ENCODE results near the gene TCF7L2.
A peak's percentile ranks its signal among the peaks of the same experiment; 100 is the strongest.

TCF7L2 gene

DNA sequence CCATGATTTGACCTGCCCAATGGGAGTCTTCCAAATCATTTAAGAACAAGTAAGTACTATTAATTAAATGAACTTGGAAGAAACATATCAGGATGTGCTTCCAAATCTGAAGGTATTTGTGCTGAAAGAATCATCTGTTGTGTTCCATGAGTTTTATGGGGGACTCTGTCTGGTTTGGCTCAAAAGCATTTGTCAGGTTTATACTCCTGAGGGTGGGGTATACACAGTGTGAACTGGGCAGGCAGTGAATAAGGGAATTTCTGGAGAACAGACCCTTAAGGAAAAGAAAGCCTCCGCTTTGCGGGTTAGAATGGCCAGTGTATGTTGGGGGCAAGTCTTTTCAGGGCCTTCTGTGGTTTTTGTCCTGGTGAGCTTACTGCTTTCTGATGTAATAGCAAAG, 29.9 kb downstream of the TCF7L2 start:
- Histone ChIP-seq H4K12ac (ENCODE audit: low read depth, low read length) (no peak overlapping the region), H4K8ac (ENCODE audit: low read depth, low read length) (no peak overlapping the region), H3K4me1 (ENCODE audit: control insufficient read depth in 1 of 2, insufficient read depth in 2 of 2, low read length in 2 of 2) (peaks cover 4 to 18% of the 10 kb centered on the region in 2 experiments), H2BK12ac (ENCODE audit: low read length) (no peak overlapping the region), H3K79me1 (ENCODE audit: low read length) (peaks cover 1% of the 10 kb centered on the region), H3K4me3 (ENCODE audit: low read depth, low read length) (no peak overlapping the region), H3K18ac (ENCODE audit: low read length) (no peak overlapping the region), H2BK5ac (ENCODE audit: low read depth, low read length, poor library complexity) (no peak overlapping the region), H2AK5ac (ENCODE audit: low read length) (no peak overlapping the region), H3K4me2 (ENCODE audit: low read length) (no peak overlapping the region), H2AFZ (ENCODE audit: insufficient read depth, low read length, poor library complexity) (no peak overlapping the region), H3K4ac (ENCODE audit: low read depth, low read length) (no peak overlapping the region), H4K91ac (ENCODE audit: low read depth, low read length) (no peak overlapping the region), H3K23ac (ENCODE audit: low read length) (no peak overlapping the region), H3K14ac (ENCODE audit: low read length) (no peak overlapping the region), H3K27me3 (ENCODE audit: insufficient read depth, low read length) (no peaks in the 10 kb centered on the region), H2BK120ac (ENCODE audit: insufficient read depth, low read length, poor library complexity) (no peak overlapping the region), H3K79me2 (ENCODE audit: control insufficient read depth, insufficient read depth, low read length, poor library complexity) (peaks cover 11% of the 10 kb centered on the region), H3K9ac (ENCODE audit: low read length) (no peak overlapping the region), H3K9me3 (ENCODE audit: insufficient read depth, low read depth, low read length) (no peaks in the 10 kb centered on the region), H3K36me3 (ENCODE audit: control insufficient read depth in 1 of 2, insufficient read depth in 2 of 2, low read length in 2 of 2) (peaks cover 0 to 2% of the 10 kb centered on the region in 2 experiments), H3K27ac (ENCODE audit: low read depth, low read length) (no peak overlapping the region)
- no peak for DNase-seq
- no CpG with 5 or more reads among the region's 2 CpGs for WGBS (ENCODE audit: extremely low coverage, insufficient coverage, insufficient read length)

DNA sequence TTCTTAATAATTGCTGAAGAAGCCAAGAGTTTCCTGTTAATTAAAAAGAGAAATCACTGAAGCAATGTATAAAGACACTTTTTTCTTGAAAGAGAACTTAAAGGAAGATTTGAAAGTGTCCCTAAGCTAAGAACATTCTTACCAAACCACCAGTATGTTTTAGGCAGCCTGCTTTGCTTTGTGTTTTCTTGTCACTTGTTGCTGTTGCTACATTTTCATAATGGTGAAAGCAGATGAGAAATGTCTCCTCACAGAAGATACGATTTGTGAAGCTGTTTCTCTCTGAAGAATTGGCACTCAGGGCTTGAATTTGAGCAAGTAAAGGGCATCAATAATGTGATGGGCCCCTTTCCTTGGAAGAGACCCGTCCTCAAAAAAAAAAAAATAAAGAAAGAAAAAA, 30.9 kb downstream of the TCF7L2 start:
- Histone ChIP-seq H3K36me3 (ENCODE audit: control insufficient read depth in 1 of 2, insufficient read depth in 2 of 2, low read length in 2 of 2) (peaks cover 0 to 2% of the 10 kb centered on the region in 2 experiments), H3K79me1 (ENCODE audit: low read length) (peaks cover 2% of the 10 kb centered on the region), H3K79me2 (ENCODE audit: control insufficient read depth, insufficient read depth, low read length, poor library complexity) (peaks cover 11% of the 10 kb centered on the region), H3K4ac (ENCODE audit: low read depth, low read length) (peak overlapping the region; percentile 25), H3K4me2 (ENCODE audit: low read length) (no peak overlapping the region), H2BK5ac (ENCODE audit: low read depth, low read length, poor library complexity) (no peak overlapping the region), H2AK5ac (ENCODE audit: low read length) (no peak overlapping the region), H3K9me3 (ENCODE audit: insufficient read depth, low read depth, low read length) (no peaks in the 10 kb centered on the region), H3K18ac (ENCODE audit: low read length) (no peak overlapping the region), H3K4me1 (ENCODE audit: control insufficient read depth in 1 of 2, insufficient read depth in 2 of 2, low read length in 2 of 2) (peaks cover 9 to 25% of the 10 kb centered on the region in 2 experiments), H3K9ac (ENCODE audit: low read length) (no peak overlapping the region), H3K14ac (ENCODE audit: low read length) (no peak overlapping the region), H4K12ac (ENCODE audit: low read depth, low read length) (no peak overlapping the region), H2BK120ac (ENCODE audit: insufficient read depth, low read length, poor library complexity) (no peak overlapping the region), H3K4me3 (ENCODE audit: low read depth, low read length) (no peak overlapping the region), H2AFZ (ENCODE audit: insufficient read depth, low read length, poor library complexity) (no peak overlapping the region), H4K91ac (ENCODE audit: low read depth, low read length) (no peak overlapping the region), H3K27me3 (ENCODE audit: insufficient read depth, low read length) (no peaks in the 10 kb centered on the region), H3K23ac (ENCODE audit: low read length) (no peak overlapping the region), H3K27ac (ENCODE audit: low read depth, low read length) (no peak overlapping the region), H4K8ac (ENCODE audit: low read depth, low read length) (no peak overlapping the region), H2BK12ac (ENCODE audit: low read length) (no peak overlapping the region)
- no peak for DNase-seq
- no CpG with 5 or more reads among the region's 2 CpGs for WGBS (ENCODE audit: extremely low coverage, insufficient coverage, insufficient read length)

DNA sequence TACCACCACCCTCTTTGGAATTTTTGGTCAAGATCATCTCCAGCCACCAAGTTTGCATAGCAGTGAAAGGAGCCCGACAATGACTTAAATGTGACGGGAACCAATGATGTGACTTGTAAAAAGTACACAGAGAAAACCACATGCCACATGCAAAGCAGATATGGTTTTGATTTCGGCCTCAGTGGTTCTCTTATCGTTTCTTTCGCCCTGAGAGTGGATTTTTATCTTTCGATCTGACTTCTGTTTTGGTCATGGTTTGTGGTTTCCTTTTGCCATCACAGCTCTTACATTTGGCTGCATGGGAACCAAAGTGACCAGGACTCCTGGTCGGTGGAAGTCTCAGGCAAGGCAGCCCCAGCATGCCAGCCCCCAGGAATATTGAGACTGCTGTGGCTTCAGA, 31.5 kb downstream of the TCF7L2 start:
- H3K4me3 ChIP-seq (ENCODE audit: low read depth, low read length): no peak overlapping the region
- H3K9ac ChIP-seq (ENCODE audit: low read length): no peak overlapping the region
- no peak overlapping the region for H4K8ac ChIP-seq (ENCODE audit: low read depth, low read length)
- no peak overlapping the region for H3K23ac ChIP-seq (ENCODE audit: low read length)
- H2AFZ ChIP-seq (ENCODE audit: insufficient read depth, low read length, poor library complexity): no peak overlapping the region
- H3K27ac ChIP-seq (ENCODE audit: low read depth, low read length): no peak overlapping the region
- WGBS (ENCODE audit: extremely low coverage, insufficient coverage, insufficient read length): no CpG with 5 or more reads among the region's 7 CpGs
- H3K4me2 ChIP-seq (ENCODE audit: low read length): no peak overlapping the region
- no peak for DNase-seq
- H3K18ac ChIP-seq (ENCODE audit: low read length): no peak overlapping the region
- H2BK12ac ChIP-seq (ENCODE audit: low read length): no peak overlapping the region
- H3K9me3 ChIP-seq (ENCODE audit: insufficient read depth, low read depth, low read length): no peaks in the 10 kb centered on the region
- H2BK5ac ChIP-seq (ENCODE audit: low read depth, low read length, poor library complexity): no peak overlapping the region
- no peak overlapping the region for H3K14ac ChIP-seq (ENCODE audit: low read length)
- H4K91ac ChIP-seq (ENCODE audit: low read depth, low read length): no peak overlapping the region
- no peak overlapping the region for H4K12ac ChIP-seq (ENCODE audit: low read depth, low read length)
- peaks cover 11% of the 10 kb centered on the region for H3K79me2 ChIP-seq (ENCODE audit: control insufficient read depth, insufficient read depth, low read length, poor library complexity)
- no peak overlapping the region for H2BK120ac ChIP-seq (ENCODE audit: insufficient read depth, low read length, poor library complexity)
- H2AK5ac ChIP-seq (ENCODE audit: low read length): no peak overlapping the region
- peaks cover 0 to 2% of the 10 kb centered on the region in 2 experiments for H3K36me3 ChIP-seq (ENCODE audit: control insufficient read depth in 1 of 2, insufficient read depth in 2 of 2, low read length in 2 of 2)
- H3K4ac ChIP-seq (ENCODE audit: low read depth, low read length): peak overlapping the region; percentile 87
- no peaks in the 10 kb centered on the region for H3K27me3 ChIP-seq (ENCODE audit: insufficient read depth, low read length)
- peaks cover 12 to 29% of the 10 kb centered on the region in 2 experiments for H3K4me1 ChIP-seq (ENCODE audit: control insufficient read depth in 1 of 2, insufficient read depth in 2 of 2, low read length in 2 of 2)
- peaks cover 7% of the 10 kb centered on the region for H3K79me1 ChIP-seq (ENCODE audit: low read length)

GRCh38 chr10:112983444-112984056, 33.5 kb downstream of the TCF7L2 start:
- Histone ChIP-seq H3K14ac (ENCODE audit: low read length) (no peak overlapping the region), H3K4me3 (ENCODE audit: low read depth, low read length) (no peak overlapping the region), H3K4me2 (ENCODE audit: low read length) (no peak overlapping the region), H3K79me2 (ENCODE audit: control insufficient read depth, insufficient read depth, low read length, poor library complexity) (peaks cover 12% of the 10 kb centered on the region), H3K36me3 (ENCODE audit: control insufficient read depth in 1 of 2, insufficient read depth in 2 of 2, low read length in 2 of 2) (peaks cover 0 to 3% of the 10 kb centered on the region in 2 experiments), H4K8ac (ENCODE audit: low read depth, low read length) (no peak overlapping the region), H4K12ac (ENCODE audit: low read depth, low read length) (no peak overlapping the region), H3K27me3 (ENCODE audit: insufficient read depth, low read length) (no peaks in the 10 kb centered on the region), H2BK12ac (ENCODE audit: low read length) (peak overlapping the region; percentile 85), H3K4me1 (ENCODE audit: control insufficient read depth in 1 of 2, insufficient read depth in 2 of 2, low read length in 2 of 2) (peaks cover 22 to 41% of the 10 kb centered on the region in 2 experiments), H2BK120ac (ENCODE audit: insufficient read depth, low read length, poor library complexity) (no peak overlapping the region), H3K27ac (ENCODE audit: low read depth, low read length) (peak overlapping the region; percentile 4), H3K79me1 (ENCODE audit: low read length) (peaks cover 13% of the 10 kb centered on the region), H2AK5ac (ENCODE audit: low read length) (no peak overlapping the region), H3K4ac (ENCODE audit: low read depth, low read length) (peak overlapping the region; percentile 88), H3K23ac (ENCODE audit: low read length) (no peak overlapping the region), H4K91ac (ENCODE audit: low read depth, low read length) (no peak overlapping the region), H3K9me3 (ENCODE audit: insufficient read depth, low read depth, low read length) (no peaks in the 10 kb centered on the region), H3K18ac (ENCODE audit: low read length) (peak overlapping the region; percentile 9), H2AFZ (ENCODE audit: insufficient read depth, low read length, poor library complexity) (no peak overlapping the region), H2BK5ac (ENCODE audit: low read depth, low read length, poor library complexity) (peak overlapping the region; percentile 49), H3K9ac (ENCODE audit: low read length) (no peak overlapping the region)
- DNase-seq: no peak
- no CpG with 5 or more reads among the region's 9 CpGs for WGBS (ENCODE audit: extremely low coverage, insufficient coverage, insufficient read length)
